MM.1S (cell line): ENCODE data around the gene ATP8A1.

Experiments used
- DNase-seq: peaks from one replicate; pipeline ENCODE4 v3.0.0-alpha.2; 2015
- H2AFZ ChIP-seq: fragments of 300-600 bp; sonication (generic); 2 replicates; pipeline ENCODE4 v1.6.0; 2016; ENCODE audit warnings: antibody characterized with exemption, low read length
- H3F3A ChIP-seq: fragments of 300-600 bp; sonication (generic); 2 replicates; pipeline ENCODE4 v1.6.1; 2016; ENCODE audit warnings: mild to moderate bottlenecking, antibody characterized with exemption, low read length, moderate library complexity, mixed read lengths; ENCODE audit not compliant: insufficient read depth
- H3K27ac ChIP-seq: fragments of 300-600 bp; sonication (generic); 2 replicates; pipeline ENCODE4 v1.5.1; 2016; ENCODE audit warnings: mild to moderate bottlenecking, low read length
- H3K27me3 ChIP-seq: fragments of 300-600 bp; sonication (generic); replicated peaks from 2 replicates; pipeline ENCODE4 v1.6.0; 2016; ENCODE audit warnings: low read length; ENCODE audit not compliant: insufficient read depth
- H3K36me3 ChIP-seq: fragments of 300-600 bp; sonication (generic); replicated peaks from 2 replicates; pipeline ENCODE4 v1.6.1; 2016; ENCODE audit warnings: mild to moderate bottlenecking, low read length, mixed read lengths; ENCODE audit not compliant: insufficient read depth
- H3K4me1 ChIP-seq: fragments of 300-600 bp; sonication (generic); 2 replicates; pipeline ENCODE4 v1.6.1; 2016; ENCODE audit warnings: low read length, mixed read lengths
- H3K4me2 ChIP-seq: fragments of 300-600 bp; sonication (generic); 2 replicates; pipeline ENCODE4 v1.6.0; 2016; ENCODE audit warnings: low read depth, low read length
- H3K4me3 ChIP-seq: fragments of 300-600 bp; sonication (generic); 2 replicates; pipeline ENCODE4 v1.5.1; 2016; ENCODE audit warnings: low read length, mixed read lengths
- H3K79me2 ChIP-seq: fragments of 300-600 bp; sonication (generic); 2 replicates; pipeline ENCODE4 v1.6.1; 2016; ENCODE audit warnings: mixed run types, low read length, mixed read lengths
- H3K9ac ChIP-seq: fragments of 300-600 bp; sonication (generic); 2 replicates; pipeline ENCODE4 v1.6.1; 2016; ENCODE audit warnings: low read length, mixed read lengths
- H3K9me2 ChIP-seq: fragments of 300-600 bp; sonication (generic); replicated peaks from 2 replicates; pipeline ENCODE4 v1.6.1; 2016; ENCODE audit warnings: mild to moderate bottlenecking, low read length, mixed read lengths; ENCODE audit not compliant: insufficient read depth
- H3K9me3 ChIP-seq: fragments of 300-600 bp; sonication (generic); replicated peaks from 2 replicates; pipeline ENCODE4 v1.6.1; 2016; ENCODE audit warnings: mild to moderate bottlenecking, low read length, mixed read lengths; ENCODE audit not compliant: insufficient read depth
- H4K20me1 ChIP-seq: fragments of 300-600 bp; sonication (generic); 2 replicates; pipeline ENCODE4 v1.6.1; 2016; ENCODE audit warnings: mild to moderate bottlenecking, low read length, moderate library complexity, mixed read lengths; ENCODE audit not compliant: insufficient read depth
- EZH2 ChIP-seq: fragments of 300-600 bp; sonication (generic); optimal IDR thresholded peaks from 2 replicates; pipeline ENCODE3; 2017; ENCODE audit warnings: low read depth, mild to moderate bottlenecking, antibody characterized with exemption, low read length, mixed read lengths
- EZH2phosphoT487 ChIP-seq: fragments of 300-600 bp; sonication (generic); IDR thresholded peaks from 2 replicates; pipeline ENCODE4 v1.6.1; 2018; ENCODE audit warnings: antibody characterized with exemption, low read length
- TF ChIP-seq, protein P1 (sequence below): fragments of 300-600 bp; sonication (generic); IDR thresholded peaks from 2 replicates; pipeline ENCODE4 v1.5.1; 2016; ENCODE audit warnings: antibody characterized with exemption, low read length, mixed read lengths

The ATP8A1 gene

DNA sequence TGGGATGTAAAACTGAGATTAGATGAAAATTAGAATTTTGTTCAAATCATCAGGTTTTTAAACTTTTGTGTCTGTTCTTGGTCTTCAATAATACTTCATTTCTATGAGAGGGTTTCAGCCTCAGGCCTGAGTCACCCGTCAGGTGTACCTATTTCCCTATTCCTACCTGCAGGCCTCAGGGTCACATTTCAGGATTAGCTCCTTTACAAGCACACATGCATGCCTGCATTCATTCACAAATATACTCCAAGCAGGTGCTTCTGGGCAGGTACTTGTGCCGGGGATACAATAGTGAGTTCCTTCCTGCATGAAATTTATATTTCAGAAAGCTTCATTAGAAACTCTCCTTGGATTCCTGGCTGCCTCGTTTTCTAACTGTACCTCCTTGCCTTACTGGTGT is 144.7 kb downstream of the ATP8A1 start:
- Histone ChIP-seq H3K9me2 (no peaks in the 10 kb centered on the region), H3K27me3 (no peaks in the 10 kb centered on the region), H3F3A (no peaks in the 10 kb centered on the region), H4K20me1 (no peaks in the 10 kb centered on the region), H3K4me2 (no peak overlapping the region), H3K4me3 (no peak overlapping the region), H3K9ac (no peak overlapping the region), H3K79me2 (no peaks in the 10 kb centered on the region), H3K36me3 (no peaks in the 10 kb centered on the region), H3K27ac (no peak overlapping the region), H3K4me1 (peaks cover 13% of the 10 kb centered on the region), H2AFZ (no peak overlapping the region), H3K9me3 (no peaks in the 10 kb centered on the region)
- DNase-seq: no peak
- TF ChIP-seq, protein P1, sequence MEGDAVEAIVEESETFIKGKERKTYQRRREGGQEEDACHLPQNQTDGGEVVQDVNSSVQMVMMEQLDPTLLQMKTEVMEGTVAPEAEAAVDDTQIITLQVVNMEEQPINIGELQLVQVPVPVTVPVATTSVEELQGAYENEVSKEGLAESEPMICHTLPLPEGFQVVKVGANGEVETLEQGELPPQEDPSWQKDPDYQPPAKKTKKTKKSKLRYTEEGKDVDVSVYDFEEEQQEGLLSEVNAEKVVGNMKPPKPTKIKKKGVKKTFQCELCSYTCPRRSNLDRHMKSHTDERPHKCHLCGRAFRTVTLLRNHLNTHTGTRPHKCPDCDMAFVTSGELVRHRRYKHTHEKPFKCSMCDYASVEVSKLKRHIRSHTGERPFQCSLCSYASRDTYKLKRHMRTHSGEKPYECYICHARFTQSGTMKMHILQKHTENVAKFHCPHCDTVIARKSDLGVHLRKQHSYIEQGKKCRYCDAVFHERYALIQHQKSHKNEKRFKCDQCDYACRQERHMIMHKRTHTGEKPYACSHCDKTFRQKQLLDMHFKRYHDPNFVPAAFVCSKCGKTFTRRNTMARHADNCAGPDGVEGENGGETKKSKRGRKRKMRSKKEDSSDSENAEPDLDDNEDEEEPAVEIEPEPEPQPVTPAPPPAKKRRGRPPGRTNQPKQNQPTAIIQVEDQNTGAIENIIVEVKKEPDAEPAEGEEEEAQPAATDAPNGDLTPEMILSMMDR: no peak
- no peak for TF ChIP-seq EZH2
- no peak for TF ChIP-seq EZH2phosphoT487

DNA sequence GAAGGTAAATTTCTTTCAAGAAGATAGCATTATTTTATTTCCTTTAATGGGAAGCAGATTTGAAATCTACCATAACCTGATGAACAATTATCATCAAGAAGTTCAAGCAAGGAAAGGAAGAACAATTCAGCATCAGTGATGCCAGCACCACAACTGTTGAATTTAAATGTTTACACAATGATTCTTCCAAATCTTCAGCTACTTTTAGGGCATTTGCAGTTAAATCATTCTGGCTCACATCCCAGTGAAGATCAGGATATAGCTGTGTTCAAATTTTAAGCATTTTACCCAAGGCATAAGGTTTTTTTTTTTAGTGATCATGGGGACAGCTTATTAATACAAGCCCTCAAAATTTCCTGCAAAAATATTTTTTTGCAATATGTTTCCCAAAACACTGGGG is 146.7 kb downstream of the ATP8A1 start:
- no peak for DNase-seq
- H3K9me2 ChIP-seq: no peaks in the 10 kb centered on the region
- H3K27me3 ChIP-seq: no peaks in the 10 kb centered on the region
- no peak overlapping the region for H3K27ac ChIP-seq
- H3K79me2 ChIP-seq: no peaks in the 10 kb centered on the region
- no peak overlapping the region for H3K4me2 ChIP-seq
- peaks cover 7% of the 10 kb centered on the region for H3K4me1 ChIP-seq
- no peaks in the 10 kb centered on the region for H3K9me3 ChIP-seq
- no peaks in the 10 kb centered on the region for H4K20me1 ChIP-seq
- TF ChIP-seq, protein P1: no peak
- TF ChIP-seq EZH2phosphoT487: no peak
- TF ChIP-seq EZH2: no peak
- H2AFZ ChIP-seq: no peak overlapping the region
- no peaks in the 10 kb centered on the region for H3K36me3 ChIP-seq
- no peak overlapping the region for H3K4me3 ChIP-seq
- H3F3A ChIP-seq: no peaks in the 10 kb centered on the region
- H3K9ac ChIP-seq: no peak overlapping the region

DNA sequence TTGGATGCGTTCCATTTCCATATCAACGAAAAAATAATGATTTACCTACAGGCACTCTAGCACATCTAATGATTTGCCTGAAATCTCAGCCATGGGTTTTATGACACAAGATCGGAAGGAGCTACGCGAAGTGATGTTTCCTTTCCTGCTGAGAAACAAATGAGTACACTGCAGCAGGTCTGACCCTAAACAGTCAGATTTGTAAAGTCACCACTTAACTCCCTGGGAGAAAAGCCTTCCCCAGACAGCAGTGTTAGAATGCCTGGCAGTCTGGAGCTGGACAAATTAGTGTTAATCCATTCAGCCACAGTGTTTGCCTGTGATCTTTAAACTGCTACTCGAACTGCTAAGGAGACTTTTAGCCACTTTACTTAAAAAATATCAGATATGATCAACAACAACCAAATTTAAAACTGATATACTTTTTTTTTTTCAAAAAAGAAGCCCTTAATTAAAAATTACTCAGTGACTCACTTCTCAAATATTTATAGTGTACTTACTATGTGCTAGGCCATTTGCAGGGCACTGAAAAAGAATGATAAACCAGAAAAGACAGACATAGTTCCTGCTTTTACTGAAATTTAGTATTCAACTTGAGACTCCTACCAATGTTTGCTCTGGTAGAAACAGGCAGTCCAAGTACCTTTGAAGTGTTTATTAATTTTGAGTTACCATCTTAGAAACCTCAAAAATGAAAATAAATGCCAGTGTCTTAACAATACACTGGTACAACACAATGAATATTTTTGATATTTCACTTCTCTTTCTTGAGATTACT is 155.1 kb downstream of the ATP8A1 start:
- Histone ChIP-seq H2AFZ (no peak overlapping the region), H3K79me2 (no peaks in the 10 kb centered on the region), H3K9me2 (no peaks in the 10 kb centered on the region), H3K4me3 (no peak overlapping the region), H3F3A (no peaks in the 10 kb centered on the region), H3K27ac (no peak overlapping the region), H3K4me2 (no peak overlapping the region), H3K9me3 (no peaks in the 10 kb centered on the region), H3K27me3 (no peaks in the 10 kb centered on the region), H3K36me3 (no peaks in the 10 kb centered on the region), H3K4me1 (no peaks in the 10 kb centered on the region), H4K20me1 (no peaks in the 10 kb centered on the region), H3K9ac (no peak overlapping the region)
- TF ChIP-seq EZH2phosphoT487 (no peak), EZH2 (no peak)
- TF ChIP-seq, protein P1: no peak
- no peak for DNase-seq
